Measurements from ENCODE around the gene C1orf50.
"Not testable (repeated sequence)": the region's sequence is repeated elsewhere in the genome, so short reads cannot be mapped to it uniquely, and the experiment has no call there.

Gene C1orf50

GRCh38 chr1:42740851-42741580, 26.0 kb upstream of the C1orf50 start:
- no peak for DNase-seq

GRCh38 chr1:42741706-42742105, 25.3 kb upstream of the C1orf50 start:
- no peak for DNase-seq

- DNase-seq: no peak
Measured at GRCh38 chr1:42742141-42742540, 24.9 kb upstream of the C1orf50 start.

- no peak for DNase-seq
Measured at GRCh38 chr1:42742617-42743316, 24.3 kb upstream of the C1orf50 start.

GRCh38 chr1:42743317-42744147, 23.5 kb upstream of the C1orf50 start:
- no peak for DNase-seq

- no peak for DNase-seq
Measured at GRCh38 chr1:42744148-42744413, 23.0 kb upstream of the C1orf50 start.

- no peak for DNase-seq
Measured at GRCh38 chr1:42745851-42746250, 21.2 kb upstream of the C1orf50 start.

GRCh38 chr1:42746436-42747105, 20.5 kb upstream of the C1orf50 start:
- no peak for DNase-seq

GRCh38 chr1:42747125-42747524, 19.9 kb upstream of the C1orf50 start:
- peak; percentile 62 for DNase-seq

GRCh38 chr1:42748021-42748420, 19.0 kb upstream of the C1orf50 start:
- DNase-seq: no peak

- DNase-seq: no peak
Measured at GRCh38 chr1:42748461-42749410, 18.3 kb upstream of the C1orf50 start.

GRCh38 chr1:42750041-42750440, 17.0 kb upstream of the C1orf50 start:
- no peak for DNase-seq

- not testable (repeated sequence) for DNase-seq
Measured at GRCh38 chr1:42751511-42752070, 15.5 kb upstream of the C1orf50 start.

- no peak for DNase-seq
Measured at GRCh38 chr1:42752284-42752683, 14.8 kb upstream of the C1orf50 start.

- no peak for DNase-seq
Measured at GRCh38 chr1:42753070-42753469, 14.0 kb upstream of the C1orf50 start.

- DNase-seq: no peak
Measured at GRCh38 chr1:42756956-42757891, 9.8 kb upstream of the C1orf50 start.

- DNase-seq: no peak
Measured at GRCh38 chr1:42757892-42758275, 9.2 kb upstream of the C1orf50 start.

GRCh38 chr1:42758641-42759040, 8.4 kb upstream of the C1orf50 start:
- DNase-seq: no peak

GRCh38 chr1:42759114-42759513, 7.9 kb upstream of the C1orf50 start:
- DNase-seq: no peak

GRCh38 chr1:42761567-42761966, 5.5 kb upstream of the C1orf50 start:
- DNase-seq: no peak

- DNase-seq: no peak
Measured at GRCh38 chr1:42762269-42762668, 4.8 kb upstream of the C1orf50 start.

Measured in activated T-cell treated with anti-CD3 and anti-CD28 coated beads, Interleukin-2, amount 50 U/mL, for 1 hour (primary cell).